Fibroblast of skin of left quadriceps (primary cell): Measurements from ENCODE around the gene AKR1C3.
"Not testable (repeated sequence)": the region's sequence is repeated elsewhere in the genome, so short reads cannot be mapped to it uniquely, and the experiment has no call there.

Experiments used
- DNase-seq, 2 experiments: peaks; one replicate each; pipeline ENCODE4 v3.0.0-alpha.2; 2013; ENCODE audit warnings: low read depth in 2 of 2

AKR1C3 gene

DNA sequence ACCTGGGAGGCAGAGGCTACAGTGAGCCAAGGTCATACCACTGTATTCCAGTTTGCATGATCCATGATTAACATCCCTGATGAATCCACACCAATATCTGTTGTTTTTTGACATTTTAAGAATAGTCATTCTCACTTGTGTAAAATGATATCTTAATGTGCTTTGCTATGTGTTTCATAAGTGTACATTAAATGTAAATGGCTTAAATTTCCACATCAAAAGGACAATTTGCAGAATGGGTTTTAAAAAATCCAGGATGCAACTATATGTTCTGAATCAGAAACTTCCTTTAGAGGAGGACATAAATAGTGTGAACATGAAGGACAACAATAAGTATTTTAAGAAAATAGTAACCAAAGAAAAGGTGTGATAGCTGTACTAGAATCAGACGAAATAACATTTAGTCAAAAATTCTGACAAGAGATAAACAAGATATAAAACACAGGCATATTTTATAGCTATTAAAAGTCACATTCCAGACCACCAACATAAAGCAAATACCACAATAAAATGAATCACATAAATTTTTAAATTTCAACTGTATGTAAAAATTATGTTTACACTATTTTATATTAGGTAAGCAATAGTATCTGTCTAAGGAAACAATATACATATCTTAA is 42.4 kb downstream of the AKR1C3 start:
- DNase-seq, result no peak

DNA sequence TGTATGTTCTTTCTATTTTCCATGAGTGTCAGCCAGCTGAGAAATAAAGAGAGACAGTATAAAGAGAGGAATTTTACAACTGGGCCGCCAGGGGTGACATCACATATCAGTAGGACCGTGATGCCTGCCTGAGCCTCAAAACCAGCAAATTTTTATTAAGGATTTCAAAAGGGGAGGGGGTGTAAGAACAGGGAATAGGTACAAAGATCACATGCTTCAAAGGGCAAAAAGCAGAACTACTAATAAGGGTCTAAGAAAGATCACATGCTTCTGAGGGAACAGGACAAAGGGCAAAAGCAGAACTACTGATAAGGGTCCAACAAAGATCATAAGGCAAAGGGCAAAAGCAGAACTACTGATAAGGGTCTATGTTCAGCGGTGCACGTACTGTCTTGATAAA is 43.5 kb downstream of the AKR1C3 start:
- DNase-seq, result not testable (repeated sequence)

DNA sequence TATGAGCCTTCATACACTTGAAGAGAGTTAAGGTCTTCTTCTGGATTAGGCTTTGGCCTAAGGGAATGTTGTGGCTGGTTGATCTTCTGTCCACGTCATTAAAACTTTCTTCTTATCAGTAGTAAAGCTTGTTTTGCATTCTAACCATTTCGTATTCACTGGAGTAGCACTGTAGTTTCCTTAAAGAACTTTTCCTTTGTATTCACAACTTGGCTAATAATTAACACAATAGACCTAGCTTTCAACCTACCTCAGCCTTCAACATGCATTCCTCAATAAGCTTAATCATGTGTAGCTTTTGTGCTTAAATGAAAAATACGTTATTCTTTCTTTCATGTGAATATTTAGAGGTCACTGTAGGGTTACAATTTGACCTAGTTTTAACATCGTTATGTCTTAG is 48.0 kb downstream of the AKR1C3 start:
- no peak for DNase-seq

DNA sequence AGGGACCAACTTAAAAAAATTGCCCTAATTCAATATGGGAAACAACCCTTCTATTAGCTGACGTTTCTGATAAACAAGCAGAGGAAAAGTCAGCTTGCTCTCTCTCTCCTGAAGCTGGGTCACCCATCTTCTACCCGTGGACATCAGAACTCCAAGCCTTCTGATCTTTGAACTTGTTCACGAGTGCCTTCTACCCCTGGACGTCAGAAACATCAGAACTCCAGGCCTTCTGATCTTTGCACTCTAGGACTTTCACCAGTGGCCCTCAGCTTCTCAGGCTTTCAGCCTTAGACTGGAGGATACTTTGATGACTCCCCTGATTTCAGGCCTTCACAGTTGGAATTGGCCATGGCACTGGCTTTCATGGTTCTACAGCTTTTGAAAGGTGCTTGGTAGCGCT is 48.9 kb downstream of the AKR1C3 start:
- no peak for DNase-seq

DNA sequence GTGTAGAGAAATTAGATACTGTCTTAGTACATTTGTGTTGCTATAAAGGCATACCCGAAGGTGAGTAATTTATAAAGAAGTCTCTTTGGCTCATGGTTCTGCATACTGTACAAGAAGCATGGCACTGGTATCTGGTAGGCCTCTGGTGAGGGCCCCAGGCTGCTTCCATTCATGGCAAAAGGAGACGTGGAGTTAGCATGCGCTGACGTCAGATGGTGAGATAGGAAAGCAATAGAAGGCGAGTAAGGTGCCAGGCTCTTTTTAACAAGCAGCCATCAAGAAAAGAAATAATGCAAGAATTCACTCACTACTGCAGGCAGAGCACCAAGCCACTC is 52.7 kb downstream of the AKR1C3 start:
- DNase-seq, result no peak

DNA sequence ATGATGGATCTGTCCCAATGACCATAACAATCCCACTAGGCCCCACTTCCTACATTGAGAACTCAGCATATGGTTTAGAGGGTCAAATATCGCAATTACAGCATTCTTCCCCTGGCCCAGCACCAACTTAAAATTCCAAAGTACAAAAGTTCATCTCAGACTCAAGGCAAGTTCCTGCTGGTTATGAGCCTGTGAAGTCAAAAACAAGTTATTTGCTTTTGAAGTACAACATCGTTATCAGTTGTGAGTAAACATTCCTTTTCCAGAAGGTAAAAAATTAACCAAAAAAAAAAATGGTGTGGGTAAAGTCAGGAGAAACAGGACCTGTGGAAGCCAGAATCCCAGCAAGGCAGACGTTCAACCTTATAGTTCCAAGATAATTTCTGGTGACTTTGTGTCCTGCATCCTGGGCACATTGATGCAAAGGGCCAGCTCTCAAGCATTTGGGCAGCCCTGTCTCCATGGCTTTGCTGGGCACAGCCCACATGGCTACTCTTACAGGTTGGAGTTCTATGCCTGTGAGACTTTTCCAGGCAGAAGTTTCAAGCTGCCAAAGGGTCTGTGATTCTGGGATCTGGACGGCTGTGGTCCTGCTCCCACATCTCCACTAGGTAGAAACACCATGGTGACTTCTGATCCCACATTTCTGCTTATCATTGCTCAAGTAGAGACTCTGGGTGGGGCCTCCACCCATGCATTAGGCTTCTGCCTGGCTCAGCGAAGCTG is 53.2 kb downstream of the AKR1C3 start:
- DNase-seq, result no peak

DNA sequence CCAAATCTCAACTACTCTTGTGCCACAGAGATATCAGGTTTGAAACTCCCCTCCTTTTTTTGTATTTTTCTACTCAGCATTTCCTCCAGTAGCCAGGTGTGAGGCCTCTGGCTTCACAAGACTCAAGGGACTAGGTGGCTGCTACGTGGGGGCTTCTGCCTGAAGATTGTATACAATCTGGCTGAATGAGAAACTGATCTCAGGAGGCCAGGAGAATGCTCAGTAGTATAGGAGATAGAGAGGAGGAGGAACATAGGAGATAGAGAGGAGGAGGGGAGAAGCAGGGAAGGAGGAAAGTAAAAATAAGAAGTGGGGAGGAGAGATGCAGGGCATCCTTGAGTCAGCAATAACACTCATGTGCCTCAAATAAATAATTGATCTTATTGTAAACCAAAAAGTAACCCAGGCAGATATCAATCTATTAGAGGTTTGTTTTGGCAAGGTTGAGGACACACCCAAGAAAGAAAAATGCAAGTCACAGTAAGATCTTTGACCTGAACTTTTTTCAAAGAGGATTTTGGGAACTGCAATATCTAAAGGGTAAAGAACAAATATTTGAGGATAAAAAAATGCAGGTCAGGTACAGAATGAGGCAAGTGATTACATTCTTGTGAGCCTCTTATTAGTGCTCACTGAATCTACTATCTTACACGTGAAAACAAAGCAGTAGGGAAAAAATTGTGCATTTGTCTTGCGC is 53.9 kb downstream of the AKR1C3 start:
- DNase-seq, result no peak

DNA sequence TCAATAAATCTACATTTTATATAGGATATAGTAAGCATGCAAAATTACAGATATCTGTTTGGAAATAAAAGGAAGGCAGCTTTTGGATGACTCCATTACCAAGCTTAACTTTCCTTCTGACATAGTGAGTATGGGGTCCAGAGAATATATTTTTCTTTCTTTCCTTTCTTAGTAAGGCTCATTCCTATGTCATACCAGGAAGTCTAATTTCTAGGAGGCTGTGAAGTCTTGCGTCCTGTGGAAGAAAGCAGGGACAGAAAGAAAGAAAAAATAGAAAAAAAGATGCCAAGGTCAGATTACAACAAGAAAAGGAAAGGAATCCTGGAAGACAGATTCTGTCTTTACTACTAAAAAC is 54.4 kb downstream of the AKR1C3 start:
- DNase-seq, result no peak

DNA sequence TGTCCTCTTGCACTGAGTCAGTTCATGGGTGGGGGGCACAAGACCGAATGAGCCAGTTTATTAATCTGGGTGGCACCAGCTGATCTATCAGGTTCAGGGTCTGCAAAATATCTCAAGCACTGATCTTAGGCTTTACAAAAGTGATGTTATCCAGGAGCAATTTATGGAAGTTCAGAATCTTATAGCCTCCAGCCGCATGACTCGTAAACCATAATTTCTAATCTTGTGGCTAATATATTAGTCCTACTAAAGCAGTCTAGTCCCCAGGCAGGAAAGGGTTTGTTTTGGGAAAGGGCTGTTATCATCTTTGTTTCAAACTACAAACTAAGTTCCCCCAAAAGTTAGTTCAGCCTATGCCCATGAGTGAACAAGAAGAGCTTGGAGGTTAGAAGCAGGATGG is 56.9 kb downstream of the AKR1C3 start:
- DNase-seq, result no peak

DNA sequence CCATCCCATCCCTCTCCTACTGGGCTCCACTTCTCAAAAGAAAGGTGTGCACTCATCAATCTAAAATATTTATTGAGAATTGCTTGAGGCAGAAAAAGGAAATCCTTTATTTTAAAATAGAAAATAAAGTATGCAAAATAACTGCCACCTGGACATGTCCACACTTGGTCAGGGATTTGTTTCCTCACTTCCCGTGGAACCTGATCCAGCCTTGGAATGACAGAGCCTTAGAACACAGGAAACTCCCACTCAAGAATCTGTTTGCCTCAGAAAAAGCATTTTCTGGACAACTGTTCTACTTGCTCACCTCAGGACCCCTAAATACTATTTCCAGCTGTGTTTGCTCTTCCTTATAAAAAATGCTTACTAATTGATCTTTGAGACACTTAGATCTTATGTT is 61.7 kb downstream of the AKR1C3 start:
- no peak for DNase-seq
